Mesothelial cell of epicardium (in vitro differentiated cells): ENCODE data around the gene RAB38. TPM values are rescaled to one million over a fixed set of nuclear protein-coding genes. Genes with fewer than 3 reads are reported as not detected.

Experiments
- DNase-seq, 2 experiments: peaks; one replicate each; pipeline ENCODE4 v3.0.0; 2021; ENCODE audit warnings: low spot score in 2 of 2; ENCODE audit not compliant: unreplicated experiment in 2 of 2
- H3K27ac Mint-ChIP-seq: 2 replicates; pipeline ENCODE4 v1.8.0; 2021; ENCODE audit warnings: mixed read lengths
- H3K27me3 Mint-ChIP-seq: 2 replicates; pipeline ENCODE4 v1.8.0; 2021; ENCODE audit warnings: low read depth, mixed read lengths
- H3K36me3 Mint-ChIP-seq: 2 replicates; pipeline ENCODE4 v1.8.0; 2021; ENCODE audit warnings: mixed read lengths
- H3K4me1 Mint-ChIP-seq: 2 replicates; pipeline ENCODE4 v1.8.0; 2021; ENCODE audit warnings: mixed read lengths
- H3K4me3 Mint-ChIP-seq: 2 replicates; pipeline ENCODE4 v1.8.0; 2021; ENCODE audit warnings: mild to moderate bottlenecking, moderate library complexity, mixed read lengths
- H3K9me3 Mint-ChIP-seq: 2 replicates; pipeline ENCODE4 v1.8.0; 2021; ENCODE audit warnings: mixed read lengths
- microRNA-seq: library from miRNA; unstranded; fragments of <30 nt; microRNA quantifications from one replicate; pipeline ENCODE4 v1.2.0, GENCODE V29; 2021; ENCODE audit warnings: inconsistent platforms, mixed read lengths
- total RNA-seq: library from RNA; stranded (reverse); gene quantifications from 3 replicates; pipeline ENCODE4 v1.2.1, GENCODE V29; 2021
- TF ChIP-seq, protein P1 (sequence below): fragments of 200-600 bp; sonication (generic); IDR thresholded peaks from one replicate; pipeline ENCODE4 v1.5.0; 2021; ENCODE audit warnings: antibody characterized with exemption; ENCODE audit not compliant: unreplicated experiment

The RAB38 gene
- total RNA-seq, 1 donor from 2014 or later: 44.3 TPM

DNA sequence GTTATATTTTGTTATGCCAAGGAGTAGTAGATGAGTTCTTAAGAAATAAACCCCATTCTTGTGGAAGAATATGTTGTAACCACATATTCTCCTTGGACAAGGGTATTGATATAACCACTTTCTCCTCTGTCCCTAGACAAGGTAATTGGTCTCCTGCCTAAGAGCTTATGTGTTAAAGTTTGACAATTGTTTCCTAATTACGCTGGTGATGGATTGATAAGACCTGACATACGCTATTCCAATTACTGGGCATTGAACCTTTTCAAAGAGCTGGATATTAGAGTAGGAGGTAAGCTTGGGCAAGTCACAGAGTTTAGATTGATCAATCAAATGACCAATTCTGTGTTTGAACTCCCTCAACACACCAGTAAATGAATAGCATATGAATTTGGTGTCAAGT is 88.9 kb downstream of the RAB38 start:
- Mint-ChIP-seq H3K27ac (no peak overlapping the region), H3K27me3 (no peaks in the 10 kb centered on the region), H3K4me1 (no peaks in the 10 kb centered on the region), H3K9me3 (peaks cover 6% of the 10 kb centered on the region), H3K36me3 (no peaks in the 10 kb centered on the region), H3K4me3 (no peak overlapping the region)
- TF ChIP-seq, protein P1, sequence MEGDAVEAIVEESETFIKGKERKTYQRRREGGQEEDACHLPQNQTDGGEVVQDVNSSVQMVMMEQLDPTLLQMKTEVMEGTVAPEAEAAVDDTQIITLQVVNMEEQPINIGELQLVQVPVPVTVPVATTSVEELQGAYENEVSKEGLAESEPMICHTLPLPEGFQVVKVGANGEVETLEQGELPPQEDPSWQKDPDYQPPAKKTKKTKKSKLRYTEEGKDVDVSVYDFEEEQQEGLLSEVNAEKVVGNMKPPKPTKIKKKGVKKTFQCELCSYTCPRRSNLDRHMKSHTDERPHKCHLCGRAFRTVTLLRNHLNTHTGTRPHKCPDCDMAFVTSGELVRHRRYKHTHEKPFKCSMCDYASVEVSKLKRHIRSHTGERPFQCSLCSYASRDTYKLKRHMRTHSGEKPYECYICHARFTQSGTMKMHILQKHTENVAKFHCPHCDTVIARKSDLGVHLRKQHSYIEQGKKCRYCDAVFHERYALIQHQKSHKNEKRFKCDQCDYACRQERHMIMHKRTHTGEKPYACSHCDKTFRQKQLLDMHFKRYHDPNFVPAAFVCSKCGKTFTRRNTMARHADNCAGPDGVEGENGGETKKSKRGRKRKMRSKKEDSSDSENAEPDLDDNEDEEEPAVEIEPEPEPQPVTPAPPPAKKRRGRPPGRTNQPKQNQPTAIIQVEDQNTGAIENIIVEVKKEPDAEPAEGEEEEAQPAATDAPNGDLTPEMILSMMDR: no peak
- DNase-seq: no peak

- Mint-ChIP-seq H3K36me3 (peaks cover 17% of the 10 kb centered on the region), H3K4me3 (no peak overlapping the region), H3K27me3 (no peaks in the 10 kb centered on the region), H3K9me3 (peaks cover 22% of the 10 kb centered on the region), H3K4me1 (peaks cover 17% of the 10 kb centered on the region), H3K27ac (peak overlapping the region; percentile 23)
- no peak for DNase-seq
- TF ChIP-seq, protein P1: no peak
Observed at GRCh38 chr11:88070437-88070836, 104.8 kb downstream of the RAB38 start.

DNA sequence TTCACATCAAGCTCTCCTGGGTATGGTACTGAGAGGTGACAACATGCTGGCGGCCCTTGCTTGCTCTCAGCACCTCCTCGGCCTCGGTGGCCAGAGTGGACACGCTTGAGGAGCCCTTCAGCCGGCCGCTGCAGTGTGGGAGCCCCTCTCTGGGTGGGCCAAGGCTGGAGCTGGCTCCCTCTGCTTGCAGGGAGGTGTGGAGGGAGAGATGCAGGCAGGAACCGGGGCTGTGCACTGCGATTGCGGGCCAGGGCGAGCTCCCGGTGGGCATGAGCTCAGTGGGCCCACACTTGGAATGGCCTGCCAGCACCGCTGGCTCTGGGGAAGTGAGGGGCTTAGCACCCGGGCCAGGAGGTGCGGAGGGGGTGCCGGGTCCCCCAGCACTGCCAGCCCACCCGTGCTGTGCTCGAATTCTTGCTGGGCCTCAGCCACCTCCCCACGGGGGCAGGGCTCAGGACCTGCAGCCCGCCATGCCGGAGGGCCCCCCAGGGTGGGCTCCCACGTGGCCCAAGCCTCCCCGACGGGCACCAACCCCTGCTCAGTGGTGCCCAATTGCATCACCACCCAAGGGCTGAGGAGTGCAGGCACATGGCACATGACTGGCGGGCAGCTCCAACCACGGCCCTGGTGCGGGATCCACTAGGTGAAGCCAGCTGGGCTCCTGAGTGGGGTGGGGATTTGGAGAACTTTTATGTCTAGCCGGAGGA is 106.2 kb downstream of the RAB38 start:
- Mint-ChIP-seq H3K27me3 (no peaks in the 10 kb centered on the region), H3K27ac (no peak overlapping the region), H3K4me3 (no peak overlapping the region), H3K36me3 (peaks cover 13% of the 10 kb centered on the region), H3K9me3 (peaks cover 9% of the 10 kb centered on the region), H3K4me1 (peaks cover 20% of the 10 kb centered on the region)
- DNase-seq: no peak
- TF ChIP-seq, protein P1: no peak

GRCh38 chr11:88066090-88066489 is 109.2 kb downstream of the RAB38 start:
- TF ChIP-seq, protein P1: no peak
- no peaks in the 10 kb centered on the region for H3K27me3 Mint-ChIP-seq
- peaks cover 20% of the 10 kb centered on the region for H3K4me1 Mint-ChIP-seq
- H3K27ac Mint-ChIP-seq: peak overlapping the region; percentile 66
- no peak overlapping the region for H3K4me3 Mint-ChIP-seq
- peaks cover 5% of the 10 kb centered on the region for H3K36me3 Mint-ChIP-seq
- H3K9me3 Mint-ChIP-seq: no peaks in the 10 kb centered on the region
- DNase-seq: no peak

DNA sequence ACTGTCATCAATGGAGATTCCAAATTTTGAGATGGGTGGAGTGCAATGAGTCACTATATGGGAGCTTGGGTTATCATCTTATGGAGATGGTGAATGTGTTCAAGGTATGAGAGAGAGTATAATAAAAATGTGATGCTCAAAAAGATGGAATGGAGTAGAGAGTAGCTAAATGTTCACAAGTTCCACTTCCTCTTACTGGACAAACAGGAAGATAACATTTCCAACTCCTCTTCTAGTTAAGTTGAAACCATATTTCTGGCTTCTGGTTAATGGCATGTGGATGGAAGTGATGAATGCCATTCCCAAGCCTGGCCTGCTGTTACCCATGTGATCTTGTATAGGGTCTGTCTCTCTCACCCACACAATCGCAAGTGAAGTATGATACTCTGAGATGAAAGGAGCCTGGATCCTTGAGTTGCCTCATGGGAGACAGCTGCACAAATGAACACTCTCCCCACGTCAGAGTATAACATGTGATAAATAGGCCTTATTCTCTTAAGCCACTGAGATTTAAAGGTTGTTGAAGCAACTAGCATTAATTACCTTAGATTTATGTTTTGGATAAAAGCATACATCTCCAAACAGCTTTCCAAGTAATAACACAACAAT is 111.0 kb downstream of the RAB38 start:
- TF ChIP-seq, protein P1: no peak
- no peak overlapping the region for H3K4me3 Mint-ChIP-seq
- no peaks in the 10 kb centered on the region for H3K9me3 Mint-ChIP-seq
- DNase-seq: no peak
- H3K4me1 Mint-ChIP-seq: peaks cover 25% of the 10 kb centered on the region
- no peaks in the 10 kb centered on the region for H3K36me3 Mint-ChIP-seq
- H3K27me3 Mint-ChIP-seq: no peaks in the 10 kb centered on the region
- H3K27ac Mint-ChIP-seq: no peak overlapping the region

Small RNAs within 50 kb of the gene (microRNA-seq; reads per million reads assigned to microRNA genes)
- gene MIR3166: 0.88 reads per million

Other genes with a start within 250 kb of the RAB38 start
- 230 to 233 TPM (median 233 TPM) in 3 replicates for gene CTSC, start 162.3 kb upstream of the RAB38 start, total RNA-seq